ENCODE data around the gene IL36B.

The IL36B gene

DNA sequence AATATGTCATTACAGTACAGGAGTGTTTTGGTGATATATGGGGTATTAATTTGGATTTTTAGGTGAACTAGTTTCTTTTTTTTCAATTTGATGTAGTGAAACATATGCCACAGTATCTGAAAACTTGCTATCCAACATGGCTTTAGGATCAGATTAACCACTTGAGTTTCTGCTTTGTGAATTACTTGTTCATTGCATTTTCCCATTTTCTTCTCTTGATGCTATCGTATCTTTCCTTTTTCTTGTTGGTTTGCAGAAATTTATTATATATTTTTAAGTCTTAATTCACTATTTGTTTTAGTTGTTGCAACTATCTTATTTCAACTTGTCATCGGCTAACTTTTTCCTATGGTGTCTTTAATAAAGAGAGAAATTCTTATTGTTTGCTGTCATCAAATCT is 38.6 kb downstream of the IL36B start:
- no peak for TF ChIP-seq GATA2 (IDR thresholded peaks at IDR 0.05; ENCODE audit: low read depth, low read length)
- no peak for TF ChIP-seq GATA3 (IDR thresholded peaks at IDR 0.05; ENCODE audit: low read depth, low read length)

DNA sequence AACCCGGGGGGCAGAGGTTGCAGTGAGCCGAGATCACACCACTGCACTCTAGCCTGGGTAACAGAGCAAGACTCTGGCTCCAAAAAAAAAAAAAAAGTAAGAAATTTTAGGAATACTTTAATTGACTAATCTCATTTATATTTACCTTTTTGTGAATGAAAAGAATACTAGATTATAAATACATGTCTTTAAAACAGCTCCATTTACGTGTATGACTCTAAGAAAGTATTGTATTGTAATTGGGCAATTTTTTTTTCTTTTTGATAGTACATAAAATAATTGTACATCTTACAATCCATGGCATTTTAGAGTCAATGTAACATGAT is 39.4 kb downstream of the IL36B start:
- no peak for TF ChIP-seq GATA2 (IDR thresholded peaks at IDR 0.05; ENCODE audit: low read depth, low read length)
- no peak for TF ChIP-seq GATA3 (IDR thresholded peaks at IDR 0.05; ENCODE audit: low read depth, low read length)

DNA sequence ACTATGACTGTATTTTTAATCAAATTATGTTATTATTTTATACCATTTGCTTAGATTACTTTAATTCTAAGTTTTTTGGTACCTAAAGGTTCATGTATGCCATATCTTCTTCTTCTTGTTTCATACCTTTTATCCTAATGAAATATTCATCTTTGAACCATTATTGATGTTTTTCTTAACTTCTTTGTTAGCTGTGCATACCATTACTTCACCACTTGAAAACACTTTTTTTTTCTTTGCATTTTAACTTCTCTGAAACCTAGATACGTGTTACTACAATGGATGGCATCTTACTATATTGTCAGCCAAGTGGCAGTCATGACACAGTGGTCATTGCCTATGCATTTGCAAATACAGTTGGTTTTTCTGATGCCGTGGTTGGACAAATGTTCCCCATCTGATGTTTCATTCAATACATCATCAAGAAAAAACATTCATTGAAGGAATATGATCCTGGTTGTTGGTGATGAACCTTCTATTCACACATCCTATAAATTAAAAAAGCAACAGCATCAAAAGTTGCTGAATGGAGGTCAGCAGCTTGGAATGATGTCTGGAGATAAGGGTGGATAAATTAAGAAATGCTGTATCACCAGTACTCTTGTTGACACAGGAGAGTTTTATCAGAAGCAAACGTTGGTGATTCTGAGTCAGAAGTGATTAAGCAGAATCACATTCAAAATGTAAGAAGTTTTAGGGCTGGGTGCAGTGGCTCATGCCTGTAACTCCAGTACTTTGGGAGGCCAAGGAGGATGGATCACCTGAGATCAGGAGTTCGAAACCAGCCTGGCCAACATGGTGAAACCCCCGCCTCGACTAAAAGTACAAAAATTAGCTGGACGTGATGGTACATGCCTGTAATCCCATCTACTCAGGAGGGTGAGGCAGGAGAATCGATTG is 40.0 kb downstream of the IL36B start:
- TF ChIP-seq GATA2 (IDR thresholded peaks at IDR 0.05; ENCODE audit: low read depth, low read length), result no peak
- TF ChIP-seq GATA3 (IDR thresholded peaks at IDR 0.05; ENCODE audit: low read depth, low read length), result no peak

DNA sequence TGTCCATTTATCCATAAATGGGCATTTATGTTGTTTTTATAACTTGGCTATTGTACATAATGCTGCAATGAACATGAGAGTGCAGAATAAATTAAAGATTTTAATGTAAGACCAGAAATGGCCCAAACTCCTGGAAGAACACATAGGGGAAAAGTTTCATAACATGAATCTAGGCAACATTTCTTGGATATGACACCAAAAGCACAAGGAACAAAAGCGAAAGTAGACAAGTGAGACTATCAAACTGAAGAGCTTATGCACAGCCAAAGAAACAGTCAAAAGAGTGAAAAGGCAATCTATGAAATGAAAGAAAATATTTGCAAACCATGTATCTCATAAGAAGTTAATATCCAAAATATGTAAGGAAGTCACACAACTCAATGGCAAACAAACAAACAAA is 41.6 kb downstream of the IL36B start:
- TF ChIP-seq GATA2 (IDR thresholded peaks at IDR 0.05; ENCODE audit: low read depth, low read length), result no peak
- TF ChIP-seq GATA3 (IDR thresholded peaks at IDR 0.05; ENCODE audit: low read depth, low read length), result no peak

DNA sequence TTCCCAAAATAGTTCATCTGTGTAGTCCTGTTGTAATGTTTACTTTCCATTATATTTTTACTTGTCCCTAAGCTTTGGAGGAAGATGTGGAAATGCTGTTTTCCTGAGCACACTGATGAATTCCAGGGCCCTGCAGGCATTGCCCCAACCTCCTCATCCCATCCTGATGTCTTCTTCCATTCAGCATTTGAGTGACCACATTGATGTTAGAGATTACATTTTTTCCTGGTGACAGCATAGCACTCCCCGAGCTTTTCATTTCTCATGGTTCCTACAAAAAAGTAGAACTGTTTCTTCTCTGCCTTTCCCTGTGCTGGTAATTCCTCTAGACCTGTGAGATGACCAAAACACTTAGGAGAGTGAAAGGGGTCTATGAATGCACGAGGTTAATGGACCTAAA is 42.6 kb downstream of the IL36B start:
- TF ChIP-seq GATA2 (IDR thresholded peaks at IDR 0.05; ENCODE audit: low read depth, low read length) (no peak), GATA3 (IDR thresholded peaks at IDR 0.05; ENCODE audit: low read depth, low read length) (no peak)

DNA sequence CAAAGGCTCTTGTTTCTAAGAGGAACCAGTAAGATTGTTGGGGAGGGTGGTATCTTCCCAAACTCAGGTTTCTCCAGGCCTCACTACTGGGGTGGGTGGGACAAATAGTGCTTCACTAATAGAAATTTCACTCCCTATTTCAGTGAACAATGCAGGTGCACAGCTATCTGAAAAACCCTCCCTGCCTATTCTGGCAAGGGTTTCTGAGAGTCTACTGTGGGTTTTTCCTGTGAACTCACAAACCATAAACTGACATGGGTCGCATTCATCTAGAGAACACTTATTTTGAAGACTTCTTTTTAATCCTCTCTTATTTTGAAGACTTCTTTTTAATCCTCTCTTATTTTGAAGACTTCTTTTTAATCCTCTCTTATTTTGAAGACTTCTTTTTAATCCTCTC is 43.0 kb downstream of the IL36B start:
- TF ChIP-seq GATA3 (IDR thresholded peaks at IDR 0.05; ENCODE audit: low read depth, low read length) (no peak), GATA2 (IDR thresholded peaks at IDR 0.05; ENCODE audit: low read depth, low read length) (no peak)

DNA sequence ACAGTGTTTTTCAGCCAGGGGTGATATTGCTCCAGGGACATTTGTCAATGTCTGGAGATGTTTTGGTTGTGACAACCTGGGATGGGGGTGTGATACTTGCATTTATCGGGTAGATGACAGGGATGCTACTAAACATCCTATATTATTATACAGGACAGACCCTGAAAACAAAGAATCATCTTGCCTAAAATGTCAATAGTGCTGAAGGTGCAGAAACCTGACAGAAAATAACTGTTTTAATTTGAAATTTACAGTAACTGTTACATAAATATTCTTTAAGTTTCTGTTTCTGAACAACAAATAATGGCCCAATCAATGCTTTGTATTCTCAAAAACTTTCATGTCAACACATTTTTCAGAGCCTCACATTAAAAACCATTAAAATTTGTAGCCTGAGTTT is 45.4 kb downstream of the IL36B start:
- TF ChIP-seq GATA3 (IDR thresholded peaks at IDR 0.05; ENCODE audit: low read depth, low read length) (no peak), GATA2 (IDR thresholded peaks at IDR 0.05; ENCODE audit: low read depth, low read length) (no peak)

DNA sequence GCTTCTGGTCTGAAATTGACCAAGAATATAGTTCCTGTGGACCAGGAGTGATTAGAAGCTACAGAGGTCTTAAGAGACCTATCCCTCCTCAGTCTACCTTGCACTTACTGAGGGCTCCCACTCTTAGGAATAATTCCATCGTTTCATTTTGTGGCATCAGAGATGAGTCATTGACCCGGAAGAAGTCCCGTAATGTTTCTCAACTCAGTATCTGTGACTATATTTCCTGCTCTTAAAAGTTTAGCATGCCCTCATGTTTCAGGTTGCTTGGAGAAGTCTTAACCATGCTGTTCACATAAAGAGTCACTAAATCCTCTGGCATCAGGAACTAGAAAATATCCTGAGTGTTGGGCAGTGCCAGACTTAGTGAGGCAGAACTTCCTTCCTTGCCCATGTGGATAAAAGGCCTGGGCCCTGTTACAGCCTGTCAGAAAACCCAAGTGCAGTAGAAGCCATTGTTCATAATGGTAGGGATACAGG is 47.6 kb downstream of the IL36B start, which contains the start of gene IL36A:
Gene IL36A (plus strand): TSS at position 430 of the 480 bp plus-strand sequence. CDS start 413 bp downstream, outside the sequence.
- TF ChIP-seq GATA2 (IDR thresholded peaks at IDR 0.05; ENCODE audit: low read depth, low read length) (no peak), GATA3 (IDR thresholded peaks at IDR 0.05; ENCODE audit: low read depth, low read length) (no peak)

DNA sequence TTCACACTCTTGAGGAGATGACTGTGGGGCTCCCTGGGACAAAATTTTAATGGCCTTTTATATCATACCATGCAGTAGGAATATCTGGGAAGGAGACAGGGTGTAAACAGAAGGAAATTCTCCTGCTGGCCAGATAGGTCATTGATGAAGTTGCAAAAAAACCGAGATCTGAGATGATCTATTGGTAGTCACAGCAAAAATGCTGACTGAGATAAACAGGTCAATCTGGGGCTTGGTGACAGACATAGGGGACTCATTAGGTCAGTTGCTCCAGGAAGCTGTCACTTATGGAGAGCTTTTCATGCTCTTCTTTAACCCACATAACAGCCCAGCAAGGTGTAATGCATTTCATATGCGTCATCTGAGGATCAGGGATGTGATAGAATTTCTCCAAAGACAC is 50.0 kb downstream of the IL36B start:
- no peak for TF ChIP-seq GATA3 (IDR thresholded peaks at IDR 0.05; ENCODE audit: low read depth, low read length)

DNA sequence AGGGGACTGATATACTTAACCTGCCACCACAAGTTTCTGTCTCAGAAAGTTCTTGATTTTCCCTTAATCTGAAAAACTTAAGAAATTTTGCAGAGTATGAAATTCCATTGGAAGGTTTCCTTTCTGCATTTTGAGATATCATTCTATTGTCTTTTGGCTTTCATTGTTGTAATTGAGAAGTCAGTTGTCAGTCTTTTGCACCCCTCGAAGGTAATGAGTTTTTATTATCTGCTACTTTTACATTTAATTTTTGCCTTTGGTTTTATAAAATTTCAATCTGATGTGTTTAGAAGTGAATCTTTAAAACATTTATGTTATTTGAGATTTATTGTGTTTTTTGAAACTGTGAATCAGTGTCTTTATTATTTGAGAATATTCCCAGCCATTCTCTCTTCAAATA is 52.2 kb downstream of the IL36B start:
- TF ChIP-seq GATA2 (IDR thresholded peaks at IDR 0.05; ENCODE audit: low read depth, low read length) (no peak), GATA3 (IDR thresholded peaks at IDR 0.05; ENCODE audit: low read depth, low read length) (no peak)

DNA sequence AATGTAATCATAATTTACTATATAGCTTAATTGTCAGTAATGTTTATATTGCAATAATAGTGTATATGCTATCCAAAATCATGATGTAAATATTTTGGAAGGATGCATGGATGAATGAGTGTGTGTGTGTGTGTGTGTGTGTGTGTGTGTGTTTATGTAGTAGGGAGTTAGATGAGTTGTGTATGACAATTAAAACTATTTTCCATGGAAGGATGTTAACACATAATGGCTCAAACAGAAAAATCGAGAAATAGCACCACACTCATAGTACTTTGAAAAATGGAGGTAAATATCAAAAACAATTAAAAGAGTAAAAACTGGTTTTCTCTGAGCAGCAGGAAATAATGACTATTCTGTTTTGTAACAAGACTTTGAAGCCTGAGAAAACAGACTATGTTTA is 55.5 kb downstream of the IL36B start:
- TF ChIP-seq GATA2 (IDR thresholded peaks at IDR 0.05; ENCODE audit: low read depth, low read length), result no peak

DNA sequence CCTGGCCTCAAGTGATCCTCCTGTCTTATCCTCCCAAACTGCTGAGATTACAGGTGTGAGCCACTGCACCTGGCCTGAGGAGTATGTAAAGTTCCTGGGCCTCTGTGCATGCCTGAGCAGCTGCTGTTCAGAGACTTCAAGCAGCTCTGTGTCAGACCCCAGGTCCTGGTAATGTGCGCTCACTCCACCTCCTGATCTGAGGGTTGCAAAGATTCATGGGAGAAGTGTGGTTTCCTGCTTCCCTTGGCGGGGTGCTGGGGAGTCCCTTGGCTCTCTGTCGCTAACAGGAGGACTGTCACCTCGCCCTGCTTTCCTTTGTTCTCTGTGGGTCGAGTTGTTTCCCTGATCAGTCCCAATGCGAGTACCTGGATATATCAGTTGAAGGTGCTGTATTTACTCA is 56.0 kb downstream of the IL36B start:
- no peak for TF ChIP-seq GATA2 (IDR thresholded peaks at IDR 0.05; ENCODE audit: low read depth, low read length)
- TF ChIP-seq GATA3 (IDR thresholded peaks at IDR 0.05; ENCODE audit: low read depth, low read length), result no peak

DNA sequence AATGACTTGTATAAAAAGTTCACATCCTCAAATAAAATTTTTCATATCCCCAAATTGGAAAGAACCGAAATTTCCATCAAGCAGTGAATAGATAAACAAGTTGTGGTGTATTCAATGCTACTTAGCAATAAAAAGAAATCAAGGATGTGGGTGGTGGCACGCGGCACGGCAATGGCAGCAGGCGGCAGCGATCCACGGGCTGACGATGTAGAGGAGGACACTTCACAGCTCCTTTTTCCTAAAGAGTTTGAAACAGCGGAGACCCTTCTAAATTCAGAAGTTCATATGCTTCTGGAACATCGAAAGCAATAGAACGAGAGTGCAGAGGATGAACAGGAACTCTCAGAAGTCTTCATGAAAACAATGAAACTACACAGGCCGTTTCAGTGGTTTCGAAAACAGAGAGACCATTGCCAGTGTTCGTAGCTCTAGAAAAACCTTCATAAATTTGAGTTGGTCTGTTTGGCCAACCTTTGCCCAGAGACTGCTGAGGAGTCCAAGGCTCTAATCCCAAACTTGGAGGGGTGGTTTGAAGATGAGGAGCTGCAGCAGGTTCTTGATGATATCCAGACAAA is 57.2 kb downstream of the IL36B start:
- TF ChIP-seq GATA2 (IDR thresholded peaks at IDR 0.05; ENCODE audit: low read depth, low read length) (no peak), GATA3 (IDR thresholded peaks at IDR 0.05; ENCODE audit: low read depth, low read length) (no peak)

DNA sequence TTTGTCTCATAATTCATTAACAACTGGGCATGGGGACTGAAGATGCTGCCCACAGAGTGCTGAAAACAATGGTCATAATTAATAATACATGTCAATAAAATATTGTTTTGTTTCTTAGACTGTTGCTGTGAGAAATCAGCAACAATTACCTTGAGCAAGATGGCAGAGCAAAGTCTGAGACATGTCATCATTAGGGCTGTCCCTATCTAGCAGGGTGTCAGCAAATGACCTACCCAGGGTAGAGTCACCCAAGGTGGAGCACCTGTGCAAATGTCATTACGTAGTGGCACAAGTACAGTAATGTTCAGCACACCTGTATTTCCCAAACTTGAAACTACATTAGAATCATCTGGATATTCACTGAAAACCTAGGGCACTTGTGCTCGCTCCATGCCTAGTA is 58.0 kb downstream of the IL36B start:
- TF ChIP-seq GATA2 (IDR thresholded peaks at IDR 0.05; ENCODE audit: low read depth, low read length) (no peak), GATA3 (IDR thresholded peaks at IDR 0.05; ENCODE audit: low read depth, low read length) (no peak)

DNA sequence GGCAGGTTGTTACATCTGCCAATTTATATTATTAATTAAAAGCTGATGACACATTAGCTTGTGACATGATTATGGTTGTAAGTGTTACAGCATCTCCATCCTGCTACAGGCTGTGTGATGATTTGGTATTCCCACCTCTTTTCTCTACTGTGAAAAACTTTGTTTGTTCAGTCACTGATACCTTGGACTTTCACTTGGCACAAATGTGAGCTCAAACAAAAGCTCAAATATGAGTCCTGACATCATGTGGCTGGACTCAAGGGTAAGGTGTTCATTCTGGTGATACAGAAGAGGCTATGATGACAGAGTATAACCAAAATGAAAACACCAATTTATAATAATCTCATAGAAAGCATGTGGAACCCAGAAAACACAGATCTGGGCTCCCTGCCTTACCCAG is 58.8 kb downstream of the IL36B start:
- TF ChIP-seq GATA3 (IDR thresholded peaks at IDR 0.05; ENCODE audit: low read depth, low read length), result no peak
